ENCODE data around the gene TTL.
"Not testable (repeated sequence)": the region's sequence is repeated elsewhere in the genome, so short reads cannot be mapped to it uniquely, and the experiment has no call there.

The TTL gene

GRCh38 chr2:112520234-112520783 is 38.4 kb downstream of the TTL start:
- DNase-seq (ENCODE audit: low read depth in 2 of 2) = no peak

- DNase-seq (ENCODE audit: low read depth in 2 of 2) = no peak
Observed at GRCh38 chr2:112523291-112523777, 41.4 kb downstream of the TTL start.

DNA sequence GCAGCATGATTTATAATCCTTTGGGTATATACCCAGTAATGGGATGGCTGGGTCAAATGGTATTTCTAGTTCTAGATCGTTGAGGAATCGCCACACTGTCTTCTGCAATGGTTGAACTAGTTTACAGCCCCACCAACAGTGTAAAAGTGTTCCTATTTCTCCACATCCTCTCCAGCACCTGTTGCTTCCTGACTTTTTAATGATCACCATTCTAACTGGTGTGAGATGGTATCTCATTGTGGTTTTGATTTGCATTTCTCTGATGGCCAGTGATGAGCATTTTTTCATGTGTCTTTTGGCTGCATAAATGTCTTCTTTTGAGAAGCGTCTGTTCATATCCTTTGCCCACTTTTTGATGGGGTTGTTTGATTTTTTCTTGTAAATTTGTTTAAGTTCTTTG is 42.3 kb downstream of the TTL start:
- not testable (repeated sequence) for DNase-seq (ENCODE audit: low read depth in 2 of 2)

DNA sequence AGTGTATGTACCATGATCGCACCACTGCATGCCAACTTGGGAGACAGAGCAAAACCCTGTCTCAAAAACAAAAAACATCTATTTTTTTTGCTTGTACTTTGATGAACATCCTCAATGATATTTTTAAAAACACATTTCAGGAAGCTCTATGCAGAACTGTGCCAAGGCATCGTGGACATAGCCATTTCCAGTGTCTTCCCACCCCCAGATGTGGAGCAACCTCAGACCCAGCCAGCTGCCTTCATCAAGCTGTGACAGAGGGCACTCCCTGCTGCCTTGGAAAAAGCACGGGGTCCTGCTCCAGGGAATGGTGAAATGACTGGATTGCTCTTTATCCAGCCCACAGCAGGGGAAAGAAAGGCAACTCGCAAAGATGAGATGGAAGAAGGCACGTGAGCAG is 46.6 kb downstream of the TTL start:
- no peak for DNase-seq (ENCODE audit: low read depth in 2 of 2)

GRCh38 chr2:112529757-112530156 is 47.8 kb downstream of the TTL start:
- DNase-seq (ENCODE audit: low read depth in 2 of 2) = no peak

DNA sequence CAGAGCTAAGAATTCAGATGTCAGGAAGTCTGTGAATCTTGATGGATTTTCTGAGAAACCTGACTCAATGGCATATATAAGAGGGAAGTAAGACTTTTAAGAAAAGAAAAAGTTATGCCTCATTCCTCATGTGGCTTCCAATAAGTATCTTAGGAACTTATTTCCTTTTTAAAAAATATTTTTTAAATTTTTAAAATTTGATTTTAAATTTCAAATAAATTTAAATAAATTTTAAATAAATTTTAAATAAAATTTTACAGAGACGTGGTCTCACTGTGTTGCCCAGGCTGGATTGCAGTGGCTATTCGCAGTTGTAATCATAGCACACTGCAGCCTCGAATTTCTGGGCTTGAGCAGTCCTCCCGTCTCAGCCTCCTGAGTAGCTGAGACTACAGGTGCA is 48.8 kb downstream of the TTL start:
- DNase-seq (ENCODE audit: low read depth in 2 of 2) = no peak

- DNase-seq (ENCODE audit: low read depth in 2 of 2) = no peak
Observed at GRCh38 chr2:112534826-112535225, 52.9 kb downstream of the TTL start.

DNA sequence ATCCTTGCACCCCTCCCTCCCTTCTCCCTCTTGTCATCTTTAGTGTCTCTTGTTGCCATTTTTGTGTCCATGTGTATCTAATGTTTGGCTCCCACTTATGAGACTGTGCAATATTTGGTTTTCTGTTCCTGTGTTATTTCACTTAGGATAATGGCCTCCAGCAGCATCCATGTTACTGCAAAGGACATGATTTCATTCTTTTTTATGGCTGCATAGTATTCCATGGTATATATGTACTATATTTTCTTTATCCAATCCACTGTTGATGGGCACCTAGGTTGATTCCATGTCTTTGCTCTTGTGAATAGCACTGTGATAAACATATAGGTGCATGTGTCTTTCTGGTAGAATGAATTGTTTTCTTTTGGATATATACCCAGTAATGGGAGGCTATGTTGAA is 54.7 kb downstream of the TTL start:
- not testable (repeated sequence) for DNase-seq (ENCODE audit: low read depth in 2 of 2)

DNA sequence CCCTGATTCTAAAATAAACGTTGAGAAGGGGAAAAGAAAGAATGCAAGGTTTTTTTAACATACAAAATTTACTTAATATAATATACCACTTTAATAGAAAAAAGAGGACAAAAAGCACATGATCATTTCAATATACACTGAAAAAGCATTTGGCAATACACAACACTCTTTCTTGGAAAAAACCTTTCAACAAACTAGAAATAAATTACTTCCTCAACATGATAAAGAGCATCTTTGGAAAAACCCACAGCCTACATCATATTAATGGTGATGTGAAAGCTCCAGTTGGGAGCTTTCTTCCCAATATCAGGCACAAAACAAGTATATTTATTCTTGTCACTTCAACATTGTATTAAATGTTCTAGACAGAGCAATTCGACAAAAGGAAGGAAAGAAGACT is 57.4 kb downstream of the TTL start:
- DNase-seq (ENCODE audit: low read depth in 2 of 2) = no peak

DNA sequence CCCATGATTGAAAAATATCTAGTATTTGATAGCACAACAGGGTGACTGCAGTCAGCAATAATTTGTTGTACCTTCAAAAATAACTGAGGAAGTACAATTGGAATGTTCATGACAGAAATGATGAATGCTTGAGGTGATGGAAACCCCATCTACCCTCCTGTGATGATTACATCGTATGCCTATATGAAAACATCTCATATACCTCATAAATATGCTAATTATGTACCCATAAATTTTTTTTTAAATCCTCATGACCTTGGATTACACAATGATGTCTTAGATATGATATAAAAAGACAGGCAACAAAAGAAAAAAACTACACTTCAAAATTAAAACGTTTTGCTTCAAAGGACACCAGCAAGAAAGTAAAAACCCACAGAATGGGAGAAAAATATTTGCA is 59.0 kb downstream of the TTL start:
- DNase-seq (ENCODE audit: low read depth in 2 of 2) = no peak

- peak in 1 of 2 donors; percentile 52 for DNase-seq (ENCODE audit: low read depth in 2 of 2)
Observed at GRCh38 chr2:112541315-112542122, 59.6 kb downstream of the TTL start.

GRCh38 chr2:112542123-112542983 is 60.4 kb downstream of the TTL start, which contains the start of gene POLR1B:
TSS of gene POLR1B (plus strand) at chr2:112542465. CDS start at chr2:112542495, 30 bp downstream.
- DNase-seq (ENCODE audit: low read depth in 2 of 2) = peak; percentile 53 to 57

GRCh38 chr2:112542984-112543661 is 61.2 kb downstream of the TTL start:
- no peak for DNase-seq (ENCODE audit: low read depth in 2 of 2)

DNA sequence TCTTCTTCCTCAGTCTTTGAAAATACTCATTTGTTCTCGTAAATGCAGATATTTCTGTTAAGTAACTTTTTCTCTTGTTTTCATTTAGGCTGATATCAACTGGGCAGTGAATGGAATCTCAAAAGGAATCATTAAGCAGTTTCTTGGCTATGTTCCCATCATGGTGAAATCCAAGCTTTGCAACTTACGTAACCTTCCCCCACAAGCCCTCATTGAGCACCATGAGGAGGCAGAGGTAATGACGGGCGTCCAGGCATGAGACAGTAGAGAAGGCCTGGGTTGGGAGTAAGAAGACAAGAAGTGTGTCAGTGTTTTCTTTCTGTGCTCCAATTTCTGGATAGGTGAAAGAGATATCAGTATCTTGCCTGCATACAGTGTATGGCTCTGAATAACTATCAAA is 65.4 kb downstream of the TTL start:
- DNase-seq (ENCODE audit: low read depth in 2 of 2) = no peak

- DNase-seq (ENCODE audit: low read depth in 2 of 2) = no peak
Observed at GRCh38 chr2:112548980-112549379, 67.0 kb downstream of the TTL start.

DNA sequence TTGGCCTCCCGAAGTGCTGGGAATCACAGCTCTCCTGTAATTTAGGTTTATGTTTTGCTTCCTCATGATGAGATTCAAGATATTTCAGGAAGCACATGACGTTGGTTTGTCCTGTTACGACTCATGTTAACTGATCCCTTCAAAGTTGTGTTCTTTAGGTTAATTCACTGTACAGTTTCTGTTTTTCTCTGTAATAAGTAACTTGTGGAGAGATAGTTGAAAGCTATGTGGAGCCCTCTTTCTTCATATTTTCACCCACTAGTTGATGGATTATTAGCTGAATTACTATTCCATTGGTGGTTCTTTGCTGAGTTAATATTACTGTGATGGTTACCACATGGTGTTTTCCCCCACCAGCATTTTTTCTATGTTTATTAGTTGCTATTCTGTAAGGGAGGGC is 84.1 kb downstream of the TTL start:
- DNase-seq (ENCODE audit: low read depth in 2 of 2) = no peak

- not testable (repeated sequence) for DNase-seq (ENCODE audit: low read depth in 2 of 2)
Observed at GRCh38 chr2:112566508-112566907, 84.6 kb downstream of the TTL start.

DNA sequence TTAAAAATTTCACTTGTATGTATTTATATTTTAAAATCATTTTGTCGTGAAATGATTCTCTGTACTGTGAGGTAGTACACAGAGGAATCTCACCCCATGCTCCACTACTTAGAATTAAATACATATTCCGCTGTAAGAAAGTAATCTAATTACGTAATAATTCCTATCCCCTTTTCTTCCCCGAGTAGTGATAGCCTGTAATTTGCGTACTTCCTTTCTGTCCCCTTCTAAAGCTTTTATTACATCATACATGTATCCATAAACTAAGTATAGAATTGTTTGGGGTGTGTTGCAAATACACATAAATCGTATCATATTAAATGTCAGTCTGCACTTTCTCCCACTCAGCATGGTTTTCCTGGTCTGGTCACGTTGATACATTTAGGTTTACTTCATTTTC is 90.0 kb downstream of the TTL start:
- DNase-seq (ENCODE audit: low read depth in 2 of 2) = no peak

DNA sequence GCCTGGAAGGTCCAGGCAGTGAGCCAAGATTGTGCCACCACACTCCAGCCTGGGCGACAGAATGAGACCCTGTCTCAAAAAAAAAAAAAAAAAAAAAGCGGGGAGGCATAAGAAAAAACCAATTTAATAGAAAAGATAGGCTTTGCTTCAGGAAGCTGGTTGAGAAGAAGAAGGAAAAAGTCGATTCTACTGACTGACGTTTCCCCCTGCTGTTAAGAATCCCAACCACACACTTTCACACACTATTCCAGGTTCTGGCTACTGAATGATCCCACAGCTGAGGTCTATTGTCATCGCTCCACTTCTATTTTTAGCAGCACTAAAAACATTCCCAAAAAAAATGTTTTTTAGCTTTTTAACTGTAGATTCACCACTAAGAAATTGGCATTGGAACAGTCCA is 95.8 kb downstream of the TTL start:
- no peak for DNase-seq (ENCODE audit: low read depth in 2 of 2)

GRCh38 chr2:112579241-112579640 is 97.3 kb downstream of the TTL start:
- DNase-seq (ENCODE audit: low read depth in 2 of 2) = no peak

- no peak for DNase-seq (ENCODE audit: low read depth in 2 of 2)
Observed at GRCh38 chr2:112580084-112580483, 98.1 kb downstream of the TTL start.

DNA sequence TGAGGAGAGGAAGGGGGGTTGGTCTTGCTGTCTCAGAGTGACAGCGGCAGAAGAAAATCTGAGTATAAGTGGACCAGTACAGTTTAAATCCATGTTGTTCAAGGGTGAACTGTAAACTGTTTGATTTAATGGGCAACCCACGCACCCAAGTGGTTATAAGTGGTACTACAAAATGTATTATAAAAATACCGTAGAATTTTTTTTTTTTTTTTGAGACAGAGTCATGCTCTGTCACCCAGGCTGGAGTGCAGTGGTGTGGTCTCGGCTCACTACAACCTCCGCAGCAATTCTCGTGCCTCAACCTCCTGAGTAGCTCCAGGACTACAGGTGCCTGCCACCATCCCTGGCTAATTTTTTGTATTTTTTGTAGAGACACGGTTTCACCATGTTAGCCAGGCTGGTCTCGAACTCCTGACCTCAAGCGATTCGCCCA is 100.4 kb downstream of the TTL start:
- no peak for DNase-seq (ENCODE audit: low read depth in 2 of 2)

Data from stimulated activated CD8-positive, alpha-beta memory T cell treated with anti-CD3 and anti-CD28 coated beads, Interleukin-2, amount 100 ng/mL, for 1 hour (primary cell).